OCI-LY1 (cell line): Measurements from ENCODE around the gene SLFN5.

ENCODE experiments used
- CTCF ChIP-seq: fragments of 200-600 bp; sonication (generic), shearing (Covaris generic); IDR thresholded peaks from 2 replicates; pipeline ENCODE4 v1.5.1; 2017; ENCODE audit warnings: mild to moderate bottlenecking, antibody characterized with exemption, low read length, moderate library complexity, mixed read lengths
- EZH2 ChIP-seq: fragments of 200-600 bp; sonication (generic), shearing (Covaris generic); IDR thresholded peaks from 2 replicates; pipeline ENCODE4 v1.8.0; 2017; ENCODE audit warnings: borderline replicate concordance, mixed run types, mild to moderate bottlenecking, antibody characterized with exemption, low read length, moderate library complexity, mixed read lengths

GRCh38 chr17:35295686-35296085 is 52.8 kb downstream of the SLFN5 start:
- TF ChIP-seq CTCF (no peak), EZH2 (no peak)
